Testis (tissue), 2 donors: ENCODE data around the gene ZNF516.

Source experiments
- POLR2A ChIP-seq: fragments of 450-650 bp; IDR thresholded peaks from one replicate; pipeline ENCODE4 v1.6.1; 2017; ENCODE audit warnings: antibody characterized with exemption, mild to moderate bottlenecking, moderate library complexity
- TF ChIP-seq, protein P1 (sequence below), 3 experiments: fragments of 450-650 bp in 2 of 3; fragments of 200-600 bp in 1 of 3; sonication (generic) in 1 of 3; IDR thresholded peaks; one replicate each; pipeline ENCODE4 v1.5.1; 2016 to 2019; ENCODE audit warnings: antibody characterized with exemption in 3 of 3, mild to moderate bottlenecking in 2 of 3, moderate library complexity in 1 of 3

DNA sequence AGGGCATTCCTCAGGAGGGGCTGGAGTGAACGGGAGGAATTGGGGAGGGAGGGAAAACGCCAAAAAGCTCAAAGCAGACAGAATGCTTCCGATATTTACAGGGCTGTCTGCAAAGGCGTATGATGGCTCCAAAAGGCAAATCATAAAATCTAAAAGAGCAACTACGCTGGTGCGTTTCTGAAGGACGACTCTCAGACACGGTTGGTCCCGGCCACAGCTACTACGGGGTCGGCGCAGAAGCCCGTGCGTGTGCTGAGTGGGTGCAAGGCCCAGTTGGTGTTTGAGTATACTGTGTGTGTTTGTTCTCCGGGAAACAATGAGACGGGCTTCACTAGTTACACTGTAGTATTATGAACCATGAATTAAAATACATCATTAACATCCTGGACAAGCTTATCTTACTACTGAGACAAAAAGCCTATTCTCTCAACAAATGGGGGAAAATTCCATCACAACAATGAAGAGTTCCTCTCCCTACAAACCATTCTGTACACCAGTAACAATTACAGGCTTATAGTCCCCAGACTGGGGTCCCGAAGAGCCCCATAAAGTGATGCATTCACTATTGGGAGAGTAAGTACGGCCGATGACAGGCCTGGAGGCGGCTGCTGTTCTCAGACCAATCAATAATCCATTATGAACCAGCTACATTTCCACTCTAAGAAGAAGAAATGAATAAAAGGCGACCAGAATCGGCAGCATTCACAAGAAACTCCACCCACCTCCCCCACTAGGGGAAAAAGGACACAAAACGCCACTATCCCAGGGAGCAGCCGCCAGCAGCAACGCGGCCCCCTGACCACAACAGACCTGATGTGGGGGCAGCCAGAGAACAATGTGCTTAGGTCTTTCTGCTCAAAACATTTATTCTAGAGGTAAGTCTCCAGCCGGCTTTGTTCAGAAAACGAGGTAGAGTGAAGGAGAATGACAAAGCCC is 43.4 kb downstream of the ZNF516 start:
- no peak for TF ChIP-seq POLR2A
- TF ChIP-seq, protein P1, sequence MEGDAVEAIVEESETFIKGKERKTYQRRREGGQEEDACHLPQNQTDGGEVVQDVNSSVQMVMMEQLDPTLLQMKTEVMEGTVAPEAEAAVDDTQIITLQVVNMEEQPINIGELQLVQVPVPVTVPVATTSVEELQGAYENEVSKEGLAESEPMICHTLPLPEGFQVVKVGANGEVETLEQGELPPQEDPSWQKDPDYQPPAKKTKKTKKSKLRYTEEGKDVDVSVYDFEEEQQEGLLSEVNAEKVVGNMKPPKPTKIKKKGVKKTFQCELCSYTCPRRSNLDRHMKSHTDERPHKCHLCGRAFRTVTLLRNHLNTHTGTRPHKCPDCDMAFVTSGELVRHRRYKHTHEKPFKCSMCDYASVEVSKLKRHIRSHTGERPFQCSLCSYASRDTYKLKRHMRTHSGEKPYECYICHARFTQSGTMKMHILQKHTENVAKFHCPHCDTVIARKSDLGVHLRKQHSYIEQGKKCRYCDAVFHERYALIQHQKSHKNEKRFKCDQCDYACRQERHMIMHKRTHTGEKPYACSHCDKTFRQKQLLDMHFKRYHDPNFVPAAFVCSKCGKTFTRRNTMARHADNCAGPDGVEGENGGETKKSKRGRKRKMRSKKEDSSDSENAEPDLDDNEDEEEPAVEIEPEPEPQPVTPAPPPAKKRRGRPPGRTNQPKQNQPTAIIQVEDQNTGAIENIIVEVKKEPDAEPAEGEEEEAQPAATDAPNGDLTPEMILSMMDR (IDR thresholded peaks at IDR 0.05): peak in 1 of 3 experiments; percentile 29
